ENCODE data around the gene ACSM4. TPM values are rescaled to one million over a fixed set of nuclear protein-coding genes. Genes with fewer than 3 reads are reported as not detected.

ACSM4 gene
- total and polyA plus RNA-seq, 4 donors = not detected

DNA sequence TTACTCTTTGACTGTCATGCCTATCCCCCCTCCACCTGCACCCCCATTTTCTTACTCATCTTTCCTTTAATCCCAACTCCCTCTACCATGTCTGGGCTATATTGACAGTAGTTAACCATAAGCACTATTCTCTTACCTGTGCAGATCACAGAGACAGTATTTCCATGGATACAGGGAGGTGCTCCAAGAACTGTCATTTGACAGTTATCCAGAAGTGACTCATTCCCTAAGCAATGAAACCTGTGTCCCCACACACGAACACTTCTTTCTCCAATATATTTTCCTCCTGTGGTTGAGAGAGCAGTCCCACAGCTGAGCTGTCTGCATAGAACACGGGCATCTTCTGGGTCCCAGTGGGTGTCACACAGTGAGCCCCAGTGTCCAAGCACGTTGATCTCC lies 71.3 kb downstream of the ACSM4 start:
- WGBS = 84% methylated on average over 3 of the region's 3 CpGs
- H3K27me3 ChIP-seq (ENCODE audit: control insufficient read depth in 4 of 4, insufficient read depth in 4 of 4, low read length in 3 of 4) = no peaks in the 10 kb centered on the region
- H3K36me3 ChIP-seq (ENCODE audit: control insufficient read depth in 4 of 4, insufficient read depth in 3 of 4, low read depth in 1 of 4, low read length in 3 of 4) = no peaks in the 10 kb centered on the region
- no peak for DNase-seq (ENCODE audit: low spot score)
- H3K27ac ChIP-seq (ENCODE audit: low read depth in 1 of 2, low read length in 2 of 2) = no peak overlapping the region
- TF ChIP-seq SP1 (IDR thresholded peaks at IDR 0.05) (no peak), FOXA2 (IDR thresholded peaks at IDR 0.05) (no peak), EGR1 (IDR thresholded peaks at IDR 0.05; ENCODE audit: low read depth in 2 of 2) (no peak), HNF4A (conservative IDR thresholded peaks at IDR 0.05) (no peak), RXRA (IDR thresholded peaks at IDR 0.05) (no peak), HNF4G (IDR thresholded peaks at IDR 0.05) (no peak), FOXA1 (IDR thresholded peaks at IDR 0.05) (no peak), JUND (IDR thresholded peaks at IDR 0.05) (no peak), ATF3 (IDR thresholded peaks at IDR 0.05) (no peak), RAD21 (IDR thresholded peaks at IDR 0.05) (no peak), YY1 (IDR thresholded peaks at IDR 0.05) (no peak), ZBTB33 (IDR thresholded peaks at IDR 0.05) (no peak), GABPA (IDR thresholded peaks at IDR 0.05 in 1 of 2, conservative IDR thresholded peaks at IDR 0.05 in 1 of 2) (no peak), NR2F2 (IDR thresholded peaks at IDR 0.05) (no peak)
- TF ChIP-seq, protein P1, sequence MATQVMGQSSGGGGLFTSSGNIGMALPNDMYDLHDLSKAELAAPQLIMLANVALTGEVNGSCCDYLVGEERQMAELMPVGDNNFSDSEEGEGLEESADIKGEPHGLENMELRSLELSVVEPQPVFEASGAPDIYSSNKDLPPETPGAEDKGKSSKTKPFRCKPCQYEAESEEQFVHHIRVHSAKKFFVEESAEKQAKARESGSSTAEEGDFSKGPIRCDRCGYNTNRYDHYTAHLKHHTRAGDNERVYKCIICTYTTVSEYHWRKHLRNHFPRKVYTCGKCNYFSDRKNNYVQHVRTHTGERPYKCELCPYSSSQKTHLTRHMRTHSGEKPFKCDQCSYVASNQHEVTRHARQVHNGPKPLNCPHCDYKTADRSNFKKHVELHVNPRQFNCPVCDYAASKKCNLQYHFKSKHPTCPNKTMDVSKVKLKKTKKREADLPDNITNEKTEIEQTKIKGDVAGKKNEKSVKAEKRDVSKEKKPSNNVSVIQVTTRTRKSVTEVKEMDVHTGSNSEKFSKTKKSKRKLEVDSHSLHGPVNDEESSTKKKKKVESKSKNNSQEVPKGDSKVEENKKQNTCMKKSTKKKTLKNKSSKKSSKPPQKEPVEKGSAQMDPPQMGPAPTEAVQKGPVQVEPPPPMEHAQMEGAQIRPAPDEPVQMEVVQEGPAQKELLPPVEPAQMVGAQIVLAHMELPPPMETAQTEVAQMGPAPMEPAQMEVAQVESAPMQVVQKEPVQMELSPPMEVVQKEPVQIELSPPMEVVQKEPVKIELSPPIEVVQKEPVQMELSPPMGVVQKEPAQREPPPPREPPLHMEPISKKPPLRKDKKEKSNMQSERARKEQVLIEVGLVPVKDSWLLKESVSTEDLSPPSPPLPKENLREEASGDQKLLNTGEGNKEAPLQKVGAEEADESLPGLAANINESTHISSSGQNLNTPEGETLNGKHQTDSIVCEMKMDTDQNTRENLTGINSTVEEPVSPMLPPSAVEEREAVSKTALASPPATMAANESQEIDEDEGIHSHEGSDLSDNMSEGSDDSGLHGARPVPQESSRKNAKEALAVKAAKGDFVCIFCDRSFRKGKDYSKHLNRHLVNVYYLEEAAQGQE (IDR thresholded peaks at IDR 0.05) = no peak
- TF ChIP-seq, protein P2, sequence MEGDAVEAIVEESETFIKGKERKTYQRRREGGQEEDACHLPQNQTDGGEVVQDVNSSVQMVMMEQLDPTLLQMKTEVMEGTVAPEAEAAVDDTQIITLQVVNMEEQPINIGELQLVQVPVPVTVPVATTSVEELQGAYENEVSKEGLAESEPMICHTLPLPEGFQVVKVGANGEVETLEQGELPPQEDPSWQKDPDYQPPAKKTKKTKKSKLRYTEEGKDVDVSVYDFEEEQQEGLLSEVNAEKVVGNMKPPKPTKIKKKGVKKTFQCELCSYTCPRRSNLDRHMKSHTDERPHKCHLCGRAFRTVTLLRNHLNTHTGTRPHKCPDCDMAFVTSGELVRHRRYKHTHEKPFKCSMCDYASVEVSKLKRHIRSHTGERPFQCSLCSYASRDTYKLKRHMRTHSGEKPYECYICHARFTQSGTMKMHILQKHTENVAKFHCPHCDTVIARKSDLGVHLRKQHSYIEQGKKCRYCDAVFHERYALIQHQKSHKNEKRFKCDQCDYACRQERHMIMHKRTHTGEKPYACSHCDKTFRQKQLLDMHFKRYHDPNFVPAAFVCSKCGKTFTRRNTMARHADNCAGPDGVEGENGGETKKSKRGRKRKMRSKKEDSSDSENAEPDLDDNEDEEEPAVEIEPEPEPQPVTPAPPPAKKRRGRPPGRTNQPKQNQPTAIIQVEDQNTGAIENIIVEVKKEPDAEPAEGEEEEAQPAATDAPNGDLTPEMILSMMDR (IDR thresholded peaks at IDR 0.05; ENCODE audit: low read depth, low read length, missing input control) = no peak
- TF ChIP-seq, protein P3, sequence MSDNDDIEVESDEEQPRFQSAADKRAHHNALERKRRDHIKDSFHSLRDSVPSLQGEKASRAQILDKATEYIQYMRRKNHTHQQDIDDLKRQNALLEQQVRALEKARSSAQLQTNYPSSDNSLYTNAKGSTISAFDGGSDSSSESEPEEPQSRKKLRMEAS (IDR thresholded peaks at IDR 0.05) = no peak
- H3K4me3 ChIP-seq (ENCODE audit: low read depth in 1 of 3, low read length in 3 of 3) = no peak overlapping the region
- H3K9ac ChIP-seq (ENCODE audit: low read depth in 1 of 2, low read length in 2 of 2) = no peak overlapping the region
- peaks cover 0 to 8% (median 4%) of the 10 kb centered on the region in 4 donors for H3K4me1 ChIP-seq (ENCODE audit: control insufficient read depth in 4 of 4, insufficient read depth in 4 of 4, low read length in 3 of 4)
- H3K9me3 ChIP-seq (ENCODE audit: control insufficient read depth in 4 of 4, low read length in 3 of 4) = no peaks in the 10 kb centered on the region

DNA sequence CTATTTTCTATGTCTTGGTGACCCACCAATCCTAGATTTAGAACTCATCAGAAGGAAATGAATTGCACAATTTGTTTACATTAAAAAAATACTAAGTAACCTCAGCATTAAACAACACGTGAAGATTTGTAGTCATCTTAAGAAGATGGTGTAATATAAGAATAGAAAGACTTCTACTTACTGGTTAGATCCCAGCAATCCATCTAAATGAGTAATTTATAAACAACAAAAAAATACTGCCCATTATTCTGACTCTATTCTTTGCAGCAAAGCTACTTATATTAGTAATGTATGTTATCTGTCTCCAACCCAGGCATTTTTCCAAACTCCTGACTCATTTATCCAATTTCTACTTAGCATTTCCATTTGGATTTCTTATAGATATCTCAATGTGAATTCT lies 72.3 kb downstream of the ACSM4 start:
- no peaks in the 10 kb centered on the region for H3K36me3 ChIP-seq (ENCODE audit: control insufficient read depth in 4 of 4, insufficient read depth in 3 of 4, low read depth in 1 of 4, low read length in 3 of 4)
- no peaks in the 10 kb centered on the region for H3K27me3 ChIP-seq (ENCODE audit: control insufficient read depth in 4 of 4, insufficient read depth in 4 of 4, low read length in 3 of 4)
- H3K9me3 ChIP-seq (ENCODE audit: control insufficient read depth in 4 of 4, low read length in 3 of 4) = no peaks in the 10 kb centered on the region
- DNase-seq (ENCODE audit: low spot score) = no peak
- no peak overlapping the region for H3K4me3 ChIP-seq (ENCODE audit: low read depth in 1 of 3, low read length in 3 of 3)
- 75% methylated on average over 1 of the region's 1 CpG for WGBS
- H3K27ac ChIP-seq (ENCODE audit: low read depth in 1 of 2, low read length in 2 of 2) = no peak overlapping the region
- no peak overlapping the region for H3K9ac ChIP-seq (ENCODE audit: low read depth in 1 of 2, low read length in 2 of 2)
- peaks cover 0 to 8% (median 4%) of the 10 kb centered on the region in 4 donors for H3K4me1 ChIP-seq (ENCODE audit: control insufficient read depth in 4 of 4, insufficient read depth in 4 of 4, low read length in 3 of 4)
- TF ChIP-seq SP1 (IDR thresholded peaks at IDR 0.05) (no peak), JUND (IDR thresholded peaks at IDR 0.05) (no peak), RXRA (IDR thresholded peaks at IDR 0.05) (no peak), HNF4G (IDR thresholded peaks at IDR 0.05) (no peak), YY1 (IDR thresholded peaks at IDR 0.05) (no peak), ZBTB33 (IDR thresholded peaks at IDR 0.05) (no peak), RAD21 (IDR thresholded peaks at IDR 0.05) (no peak), ATF3 (IDR thresholded peaks at IDR 0.05) (no peak), NR2F2 (IDR thresholded peaks at IDR 0.05) (no peak), EGR1 (IDR thresholded peaks at IDR 0.05; ENCODE audit: low read depth in 2 of 2) (no peak), FOXA1 (IDR thresholded peaks at IDR 0.05) (no peak), FOXA2 (IDR thresholded peaks at IDR 0.05) (no peak), GABPA (IDR thresholded peaks at IDR 0.05 in 1 of 2, conservative IDR thresholded peaks at IDR 0.05 in 1 of 2) (no peak), TAF1 (conservative IDR thresholded peaks at IDR 0.05) (no peak)
- TF ChIP-seq, protein P2 (IDR thresholded peaks at IDR 0.05; ENCODE audit: low read depth, low read length, missing input control) = no peak

All from liver (tissue), 9 donors.